HG03469 (cell line): Measurements from ENCODE around the gene ZNF280C.
"Not testable (repeated sequence)": the region's sequence is repeated elsewhere in the genome, so short reads cannot be mapped to it uniquely, and the experiment has no call there.

Source experiments
- ATAC-seq: cut with Tn5 transposase; IDR thresholded peaks from one replicate; pipeline ENCODE4 v1.9.1; 2021; ENCODE audit warnings: mild to moderate bottlenecking, moderate library complexity, moderate number of reproducible peaks; ENCODE audit not compliant: unreplicated experiment

Gene ZNF280C

DNA sequence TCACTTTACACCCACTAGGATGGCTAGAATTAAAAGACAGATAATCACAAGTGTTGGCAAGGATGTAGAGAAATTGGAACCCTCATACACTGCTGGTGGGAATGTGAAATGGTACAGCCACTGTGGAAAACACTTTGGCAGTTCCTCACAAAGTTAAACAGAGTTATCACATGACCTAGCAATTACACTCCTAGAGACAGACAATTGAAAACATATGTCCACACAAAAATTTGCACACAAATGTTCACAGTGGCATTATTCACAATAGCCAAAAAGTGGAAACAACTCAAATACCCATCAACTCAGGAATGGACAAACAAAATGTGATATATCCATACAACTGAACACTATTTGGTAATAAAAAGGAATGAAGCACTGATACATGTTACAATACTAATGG, 5.7 kb downstream of the ZNF280C start:
- no peak for ATAC-seq

DNA sequence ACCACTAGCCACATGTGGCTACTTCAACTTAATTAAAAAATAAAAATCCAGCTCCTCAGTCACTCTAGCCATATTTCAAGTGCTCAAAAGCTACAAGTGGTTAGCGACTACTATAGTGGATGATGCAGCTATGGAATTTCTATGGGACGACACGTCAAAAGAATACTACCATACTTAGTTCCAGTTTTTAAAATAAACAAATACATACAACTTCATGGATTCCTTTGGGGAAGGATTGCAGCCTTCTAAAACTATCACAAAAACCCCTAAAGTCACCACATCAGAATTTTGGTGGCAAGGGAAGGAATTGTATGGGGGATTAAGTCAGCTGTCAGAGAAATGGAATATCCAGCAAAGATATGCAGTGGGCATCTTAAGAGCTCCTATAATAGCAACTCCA, 6.5 kb downstream of the ZNF280C start:
- ATAC-seq, result no peak

DNA sequence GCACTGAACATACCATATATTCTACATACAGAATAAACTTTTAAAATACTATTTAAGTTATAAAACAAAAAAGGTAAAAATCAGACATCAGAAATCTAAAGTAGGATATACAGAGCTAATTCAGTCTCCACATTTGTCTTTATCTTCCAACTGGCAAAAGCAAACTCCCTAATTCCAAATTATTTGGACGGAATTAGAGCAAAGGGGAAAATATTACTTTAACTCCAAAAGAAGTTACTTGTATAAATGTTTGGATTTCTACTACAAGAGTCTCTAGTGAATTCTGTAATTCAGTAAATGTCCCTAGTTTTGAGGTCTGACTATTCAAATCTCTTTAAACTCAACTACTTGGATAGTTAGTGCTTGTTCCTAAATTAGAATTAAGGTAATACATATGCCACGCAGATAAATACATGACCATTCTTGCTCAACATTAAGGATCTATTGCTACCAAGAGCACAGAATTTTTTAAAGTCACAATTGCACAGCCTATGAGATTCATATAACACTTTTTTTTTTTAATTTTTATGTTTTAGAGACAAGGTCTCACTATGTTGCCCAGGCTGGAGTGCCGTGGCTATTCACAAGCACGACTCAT, 7.3 kb downstream of the ZNF280C start:
- no peak for ATAC-seq

DNA sequence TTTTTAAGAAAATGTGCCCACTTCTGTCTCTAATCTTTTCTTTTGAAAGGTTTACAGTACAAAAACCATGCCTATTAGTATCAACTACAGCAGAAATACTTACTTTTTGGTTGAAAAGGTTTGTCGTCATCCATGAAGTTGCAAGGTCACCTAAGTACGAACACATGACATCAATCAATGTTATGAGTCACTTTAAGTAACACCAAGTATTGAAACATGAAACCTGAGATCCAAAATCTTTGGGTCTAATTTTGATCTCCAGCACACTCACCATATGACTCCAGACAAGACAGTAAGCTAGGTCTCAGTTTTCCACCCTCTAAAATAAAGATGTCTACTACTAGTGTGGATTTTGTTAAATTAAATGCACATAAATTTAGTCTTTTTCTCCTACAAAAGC, 8.4 kb downstream of the ZNF280C start:
- no peak for ATAC-seq

DNA sequence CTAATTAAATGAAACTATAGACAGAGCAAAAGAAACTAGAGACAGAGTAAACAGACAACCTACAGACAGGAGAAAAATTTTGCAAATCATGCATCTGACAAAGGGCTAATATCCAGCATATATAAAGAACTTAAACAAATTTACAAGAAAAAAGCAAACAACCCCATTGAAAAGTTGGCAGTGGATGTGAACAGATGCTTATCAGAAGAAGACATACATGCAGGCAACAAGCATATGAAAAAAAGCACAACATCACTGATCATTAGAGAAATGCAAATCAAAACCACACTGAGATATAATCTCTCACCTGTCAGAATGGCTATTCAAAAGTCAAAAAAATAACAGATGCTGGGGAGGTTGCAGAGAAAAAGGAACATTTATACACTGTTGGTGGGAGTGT, 14.8 kb downstream of the ZNF280C start:
- no peak for ATAC-seq

DNA sequence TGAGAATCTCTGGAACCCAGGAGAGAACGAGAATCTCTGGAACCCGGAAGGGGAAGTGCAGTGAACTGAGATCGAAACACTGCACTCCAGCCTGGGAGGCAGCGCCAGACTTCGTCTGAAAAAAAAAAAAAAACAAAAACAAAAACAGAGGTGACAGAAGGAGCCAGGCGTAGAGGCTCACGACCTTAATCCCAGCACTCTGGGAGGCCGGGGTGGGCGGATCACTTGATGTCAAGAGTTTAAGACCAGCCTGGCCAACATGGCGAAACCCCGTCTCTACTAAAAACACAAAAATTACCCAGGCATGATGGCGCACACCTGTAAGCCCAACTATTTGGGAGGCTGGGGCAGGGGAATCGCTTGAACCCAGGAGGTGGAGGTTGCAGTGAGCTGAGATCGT, 17.0 kb downstream of the ZNF280C start:
- no peak for ATAC-seq

DNA sequence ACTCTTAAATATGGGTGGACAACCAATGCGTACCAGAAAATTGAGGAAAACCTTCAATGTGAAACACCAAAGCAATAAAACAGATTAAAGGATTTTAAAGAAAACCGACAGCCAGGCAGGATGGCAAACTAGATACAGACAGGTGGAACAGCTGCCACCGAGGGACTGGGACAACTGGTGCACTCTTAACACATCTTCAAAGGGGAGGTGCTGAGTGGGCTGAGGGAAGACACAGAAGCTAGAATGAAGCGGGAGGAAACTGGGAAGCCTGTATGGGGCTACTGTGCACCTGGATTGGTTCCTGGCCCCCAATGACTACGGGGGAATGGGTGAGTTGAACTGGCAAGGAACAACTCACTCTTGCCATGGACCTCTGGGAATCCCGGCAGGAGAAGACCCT, 20.7 kb downstream of the ZNF280C start:
- no peak for ATAC-seq

DNA sequence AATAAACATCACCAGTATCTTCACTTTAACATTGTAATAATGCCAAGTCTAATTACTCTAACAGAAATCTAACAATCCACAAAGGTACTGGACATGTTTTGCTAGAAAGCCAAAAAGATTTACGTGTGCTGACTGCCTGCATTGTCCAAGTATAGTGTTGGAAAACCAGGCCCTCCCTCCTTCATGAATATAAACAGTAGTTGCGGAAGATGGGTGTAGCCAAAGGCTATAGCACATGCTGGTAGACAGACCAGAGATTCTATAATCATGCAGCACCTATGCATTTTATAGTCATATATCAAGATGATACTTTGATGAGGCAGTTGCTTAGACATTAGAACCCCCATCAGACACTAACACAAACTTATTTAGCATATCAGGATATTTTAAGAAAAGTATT, 22.6 kb downstream of the ZNF280C start:
- no peak for ATAC-seq

DNA sequence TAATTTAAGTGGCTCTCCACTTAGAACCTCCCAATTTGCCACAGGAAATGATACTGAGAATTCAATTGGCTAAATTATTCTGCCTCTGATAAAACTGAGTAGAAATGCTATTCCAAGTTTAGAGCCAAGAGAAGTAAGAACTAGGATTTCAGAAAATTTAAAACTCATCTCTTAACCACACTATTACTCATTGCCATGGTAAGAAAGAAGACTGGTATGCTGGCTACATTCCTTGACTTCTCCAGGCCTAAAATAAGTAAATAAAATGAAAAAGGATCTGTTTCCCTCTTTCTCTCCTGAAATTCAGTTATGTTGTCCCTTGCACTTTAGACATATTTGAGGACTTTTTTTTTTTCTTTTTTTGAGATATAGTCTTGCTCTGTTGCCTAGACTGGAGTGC, 23.3 kb downstream of the ZNF280C start:
- ATAC-seq, result no peak

DNA sequence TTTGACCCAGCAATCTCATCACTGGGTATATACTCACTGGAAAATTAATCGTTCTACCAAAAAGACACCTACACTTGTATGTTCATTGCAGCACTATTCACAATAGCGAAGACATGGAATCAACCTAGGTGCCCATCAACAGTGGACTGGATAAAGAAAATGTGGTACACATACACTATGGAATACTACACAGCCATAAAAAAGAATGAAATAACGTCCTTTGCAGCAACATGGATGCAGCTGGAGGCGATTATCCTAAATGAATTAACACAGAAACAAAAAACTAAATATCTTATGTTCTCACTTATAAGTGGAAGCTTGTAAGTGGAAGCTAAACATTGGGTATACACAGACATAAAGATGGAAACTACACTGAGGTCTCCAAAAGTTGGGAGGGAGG, 37.5 kb downstream of the ZNF280C start:
- not testable (repeated sequence) for ATAC-seq

DNA sequence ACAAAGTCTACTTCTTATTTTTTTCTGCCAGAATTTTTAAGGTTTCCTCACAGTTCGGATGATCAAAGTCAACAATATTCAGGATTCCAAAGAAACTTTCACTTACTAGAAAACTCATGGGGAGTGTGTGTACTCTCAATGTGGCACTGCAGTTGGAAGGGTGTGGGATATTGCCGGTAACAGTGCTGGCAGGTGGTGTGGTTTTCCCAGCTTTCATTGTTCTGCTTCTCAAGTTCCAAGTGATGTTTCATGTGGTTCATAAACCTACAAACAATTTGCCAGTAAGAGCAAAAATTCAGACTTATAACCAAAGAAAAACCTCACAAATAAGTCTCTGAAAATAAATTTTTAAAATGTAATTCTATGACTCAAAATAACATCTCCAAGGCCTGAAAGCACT, 39.8 kb downstream of the ZNF280C start:
- no peak for ATAC-seq

DNA sequence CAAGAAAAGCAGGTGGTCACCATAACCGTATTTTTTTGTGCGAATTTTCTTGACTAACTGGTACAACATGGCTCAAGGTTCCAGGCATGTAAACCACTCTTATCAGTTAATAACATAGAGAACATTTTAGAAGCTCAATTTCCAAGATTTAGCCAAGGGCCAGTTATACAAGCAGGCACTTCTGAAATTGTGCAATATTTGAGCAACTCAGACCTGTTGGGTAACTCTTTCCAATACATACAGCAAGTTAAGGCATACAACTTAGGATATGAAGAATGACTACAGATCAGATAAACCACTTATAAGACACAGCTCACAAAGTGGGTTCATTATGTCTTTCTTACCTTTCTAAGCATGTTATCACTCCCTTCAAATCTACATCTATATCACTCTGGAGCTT, 43.9 kb downstream of the ZNF280C start:
- no peak for ATAC-seq

DNA sequence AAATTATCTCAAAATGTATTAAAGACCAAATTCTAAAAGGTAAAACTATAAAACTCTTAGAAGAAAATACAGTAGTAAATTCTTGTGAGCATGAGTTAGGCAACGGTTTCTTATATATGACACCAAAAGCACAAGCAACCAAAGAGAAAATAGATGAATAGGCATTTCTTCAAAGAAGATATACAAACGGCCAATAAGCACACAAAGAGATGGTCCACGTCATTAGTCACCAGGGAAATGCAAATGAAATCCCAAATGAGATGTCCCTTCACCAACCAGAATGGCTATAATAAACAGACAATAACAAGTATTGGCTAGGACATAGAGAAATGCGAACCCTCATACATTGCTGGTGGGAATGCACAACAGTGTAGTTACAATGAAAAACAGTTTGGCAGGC, 52.4 kb downstream of the ZNF280C start:
- no peak for ATAC-seq

DNA sequence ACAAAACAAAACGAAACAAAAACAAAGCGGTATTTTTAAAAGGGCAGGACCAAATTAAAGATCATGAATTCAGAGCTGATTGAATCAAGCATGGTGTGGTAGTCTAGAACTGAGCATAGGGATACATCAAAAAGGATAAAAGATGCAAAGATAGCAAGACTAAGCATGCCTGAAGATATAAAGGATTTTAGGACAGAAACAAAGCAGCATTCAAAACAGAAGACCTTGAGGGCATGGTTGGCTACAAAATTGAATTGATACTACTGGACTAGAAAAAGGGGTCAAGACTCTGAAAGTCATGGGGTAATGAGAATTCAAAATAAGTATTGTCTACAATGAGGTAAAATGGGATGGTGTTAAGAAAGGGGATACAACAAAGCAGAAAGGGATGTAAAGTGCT, 55.3 kb downstream of the ZNF280C start:
- no peak for ATAC-seq

DNA sequence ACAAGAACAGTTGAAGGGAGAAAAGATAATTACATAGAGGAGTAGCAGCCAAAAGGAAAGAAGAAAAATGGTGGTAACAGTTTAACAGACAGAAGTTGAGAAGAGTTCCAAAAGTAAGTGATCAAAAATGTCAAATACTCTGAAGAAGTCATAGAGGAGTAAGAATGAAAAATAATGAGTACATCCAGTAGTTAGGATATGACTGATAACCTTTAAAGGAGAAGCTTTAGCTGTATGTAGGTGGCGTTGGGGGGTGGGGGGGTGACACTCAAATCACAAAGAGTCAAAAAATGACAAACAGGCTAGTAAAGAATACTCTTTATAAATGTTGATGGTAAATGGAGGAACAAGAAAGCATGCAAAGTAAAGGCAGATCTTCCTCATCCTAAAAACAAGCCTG, 56.3 kb downstream of the ZNF280C start:
- no peak for ATAC-seq

DNA sequence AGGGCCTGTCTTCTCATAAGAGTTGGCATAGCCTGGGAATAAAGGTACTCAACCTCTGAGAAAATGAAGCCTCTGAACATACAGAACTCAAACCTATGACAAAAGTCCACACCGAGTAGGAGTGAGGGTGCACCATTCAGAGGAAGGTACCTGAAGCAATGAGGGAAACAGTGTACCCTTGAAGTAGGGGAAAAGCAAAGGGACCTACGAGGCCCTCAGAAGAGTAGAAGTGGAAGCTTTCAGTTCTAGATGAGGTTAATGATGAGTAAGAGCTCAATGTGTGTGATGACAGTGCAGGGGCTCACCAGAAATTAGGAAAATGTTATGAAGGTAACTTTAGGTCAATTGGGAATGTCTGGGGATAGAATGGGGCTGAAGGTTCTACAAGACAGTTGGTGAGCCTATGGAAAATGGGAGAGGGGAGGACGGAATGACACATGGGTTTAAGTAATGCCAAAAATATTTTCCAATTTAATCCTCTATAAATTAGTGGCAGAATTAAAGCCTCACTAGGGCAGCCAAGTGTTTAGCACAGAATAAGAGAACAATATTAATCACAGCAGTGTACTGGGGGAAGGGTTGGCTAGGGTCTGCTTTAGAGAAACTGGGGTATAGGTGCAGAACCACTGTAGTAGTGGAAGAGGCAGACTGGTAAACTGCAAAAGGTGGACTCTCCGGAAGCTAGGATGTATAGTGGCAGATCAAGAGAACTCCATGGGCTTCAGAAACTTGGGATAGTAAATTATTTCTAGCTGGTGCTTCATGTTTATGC, 57.1 kb downstream of the ZNF280C start:
- ATAC-seq, result no peak

DNA sequence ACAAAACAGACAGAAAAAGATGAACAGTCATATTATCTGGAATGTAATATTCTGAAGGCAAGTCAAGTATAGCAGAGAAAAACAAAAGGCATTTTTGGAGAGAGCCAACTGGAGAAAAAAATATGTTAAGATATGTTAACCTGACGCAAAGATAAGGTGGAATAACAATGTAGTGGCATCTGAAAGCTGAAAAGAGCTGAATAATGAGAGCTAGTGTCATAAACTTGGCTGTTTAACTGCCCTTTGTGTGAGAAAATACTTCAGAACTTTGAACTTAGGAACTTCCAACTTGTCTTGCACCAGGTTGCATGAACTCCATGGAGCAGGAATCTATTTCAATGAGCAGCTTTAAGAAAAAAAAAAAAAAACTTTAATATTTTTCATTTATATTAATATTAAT, 64.1 kb downstream of the ZNF280C start:
- ATAC-seq, result no peak

DNA sequence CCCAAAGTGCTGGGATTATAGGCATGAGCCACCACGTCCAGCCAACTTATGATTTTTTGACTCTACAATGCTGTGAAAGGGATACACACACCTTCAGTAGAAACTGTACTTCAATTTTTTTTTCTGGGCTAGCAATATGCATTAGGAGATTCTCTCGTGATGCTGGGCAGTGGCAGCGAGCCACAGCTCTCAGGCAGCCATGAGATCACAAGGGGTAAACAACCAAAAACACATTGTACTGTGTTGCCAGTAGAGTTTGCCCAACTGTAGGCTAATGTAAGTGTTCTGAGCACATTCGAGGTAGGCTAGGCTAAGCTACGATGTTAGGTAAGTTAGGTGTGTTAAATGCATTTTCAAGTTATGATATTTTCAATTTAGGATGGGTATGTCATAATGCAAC, 71.2 kb downstream of the ZNF280C start:
- ATAC-seq, result no peak

DNA sequence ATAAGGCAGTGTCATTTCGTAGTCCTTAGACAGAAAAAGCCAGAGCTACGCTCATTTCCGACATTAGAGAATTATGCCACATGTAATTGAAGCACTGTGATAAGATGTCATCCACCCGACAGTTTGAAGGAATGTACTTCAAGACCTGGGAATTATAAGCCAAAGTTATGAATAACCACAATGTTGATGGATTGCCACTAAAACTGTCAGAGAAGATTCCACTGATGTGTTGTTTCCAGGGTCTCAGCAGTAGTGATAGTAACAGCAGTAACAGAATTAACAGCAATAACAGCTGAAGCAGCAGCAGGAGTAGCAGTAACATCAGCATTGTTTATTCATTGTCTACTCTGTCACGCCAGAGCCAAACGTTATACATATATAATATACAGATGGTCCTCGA, 72.2 kb downstream of the ZNF280C start:
- no peak for ATAC-seq

DNA sequence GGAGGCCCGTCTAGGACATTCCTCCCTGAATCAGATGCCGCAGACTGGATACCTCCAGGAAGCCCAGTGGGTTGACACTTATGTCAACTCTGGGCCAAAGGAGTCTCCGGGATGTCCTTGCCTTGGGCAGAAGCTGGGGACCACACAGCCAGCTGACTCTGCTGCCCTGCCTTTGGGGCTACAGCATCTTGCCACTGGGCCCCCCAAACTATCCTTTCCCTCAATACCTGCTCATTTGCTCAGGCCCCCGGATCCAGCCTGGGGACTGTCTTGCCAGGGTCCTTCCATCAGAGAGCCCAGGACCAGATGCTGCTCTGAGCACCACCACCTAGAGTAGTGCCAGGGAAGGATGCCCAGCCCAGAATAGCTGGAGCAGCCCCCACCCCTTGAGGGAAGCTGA, 77.9 kb downstream of the ZNF280C start:
- no peak for ATAC-seq

DNA sequence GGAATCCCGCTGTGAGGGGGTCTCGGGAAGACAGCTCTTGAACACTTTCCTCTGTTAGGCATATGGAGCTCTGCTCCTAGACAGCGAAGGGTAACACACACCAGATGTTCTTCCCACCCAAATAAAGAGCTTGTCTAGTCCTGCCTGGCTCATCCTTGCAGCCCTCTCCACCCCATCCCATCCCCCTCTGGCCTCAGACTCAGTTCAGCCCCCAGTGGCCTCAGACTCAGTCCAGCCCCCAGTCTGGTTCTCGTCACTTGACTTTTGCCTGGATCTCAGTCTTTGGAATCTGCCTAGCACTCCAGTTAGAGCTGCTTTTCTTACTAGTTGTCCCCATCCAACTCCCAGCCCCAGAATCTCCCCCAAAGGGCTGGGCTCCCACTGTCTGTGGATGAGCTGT, 82.0 kb downstream of the ZNF280C start:
- no peak for ATAC-seq

DNA sequence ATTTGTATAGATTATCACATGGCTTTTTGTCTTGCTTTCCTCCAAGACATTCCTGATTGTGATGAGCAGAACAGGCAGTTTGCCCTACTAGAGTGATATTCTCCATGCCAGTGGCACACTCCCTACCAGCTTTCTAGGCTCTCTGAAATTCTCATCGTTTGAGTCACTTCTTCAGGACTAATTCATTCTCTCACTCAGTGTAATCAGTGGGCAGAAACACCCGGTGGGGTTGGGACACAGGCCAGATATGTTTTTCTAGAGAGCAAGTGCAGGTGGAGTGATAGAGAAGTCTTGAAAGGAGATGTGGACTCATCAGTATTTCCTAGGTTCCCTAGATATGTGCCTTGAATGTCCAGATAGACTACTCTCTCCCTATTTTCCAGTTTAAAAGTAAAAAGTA, 83.8 kb downstream of the ZNF280C start:
- no peak for ATAC-seq

DNA sequence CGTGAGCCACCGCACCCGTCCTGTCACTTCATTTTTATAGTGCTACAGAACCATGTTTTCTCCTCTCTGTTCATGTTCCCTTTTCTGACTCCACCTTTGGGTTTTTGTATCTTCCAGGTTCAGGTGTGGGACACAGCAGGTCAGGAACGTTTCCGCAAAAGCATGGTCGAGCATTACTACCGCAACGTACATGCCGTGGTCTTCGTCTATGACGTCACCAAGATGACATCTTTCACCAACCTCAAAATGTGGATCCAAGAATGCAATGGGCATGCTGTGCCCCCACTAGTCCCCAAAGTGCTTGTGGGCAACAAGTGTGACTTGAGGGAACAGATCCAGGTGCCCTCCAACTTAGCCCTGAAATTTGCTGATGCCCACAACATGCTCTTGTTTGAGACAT, 84.5 kb downstream of the ZNF280C start:
- no peak for ATAC-seq
